HG02763 (cell line): ENCODE data around the gene WNT16.
"Not testable (repeated sequence)": the region's sequence is repeated elsewhere in the genome, so short reads cannot be mapped to it uniquely, and the experiment has no call there.

Experiments used
- ATAC-seq: cut with Tn5 transposase; IDR thresholded peaks from one replicate; pipeline ENCODE4 v1.9.1; 2021; ENCODE audit warnings: mild to moderate bottlenecking, moderate library complexity; ENCODE audit not compliant: unreplicated experiment

The WNT16 gene

DNA sequence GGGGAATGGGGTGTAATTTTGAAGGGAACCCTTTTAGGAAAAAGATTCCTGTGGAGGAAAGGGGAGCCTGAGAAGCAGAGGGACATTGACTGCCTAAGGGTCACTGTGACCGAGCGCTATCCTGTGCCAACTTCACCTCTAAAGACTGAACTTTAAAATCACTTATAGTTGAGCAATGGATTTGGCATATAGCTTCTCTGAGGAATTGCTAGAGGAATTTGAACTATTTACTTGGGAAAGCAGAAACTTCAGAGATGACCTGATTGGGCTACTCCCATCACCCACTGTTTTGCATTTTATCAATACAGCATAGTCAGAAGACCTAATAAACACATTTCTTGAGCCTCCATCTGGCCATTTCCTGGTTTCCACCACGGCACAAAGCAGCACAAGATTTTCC, 23.7 kb upstream of the WNT16 start:
- no peak for ATAC-seq

DNA sequence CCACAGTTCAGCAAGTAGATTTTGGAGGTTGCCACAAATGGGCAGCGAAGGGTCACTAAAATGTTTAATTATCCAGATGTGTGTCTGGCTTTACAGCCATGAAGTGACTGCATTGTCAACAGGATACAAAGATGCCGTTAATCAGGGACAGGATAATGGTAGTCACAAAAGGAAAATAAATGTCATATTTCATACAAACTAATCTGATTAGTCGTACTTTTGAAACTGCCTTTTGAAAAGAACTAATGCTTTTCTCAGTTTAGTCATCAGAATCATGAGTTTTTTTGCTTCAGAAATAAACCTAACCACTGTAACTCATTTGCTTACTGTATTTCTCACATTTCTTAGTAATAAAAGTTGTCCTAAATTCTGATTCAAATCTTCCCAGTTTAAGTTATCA, 22.2 kb upstream of the WNT16 start:
- ATAC-seq = no peak

DNA sequence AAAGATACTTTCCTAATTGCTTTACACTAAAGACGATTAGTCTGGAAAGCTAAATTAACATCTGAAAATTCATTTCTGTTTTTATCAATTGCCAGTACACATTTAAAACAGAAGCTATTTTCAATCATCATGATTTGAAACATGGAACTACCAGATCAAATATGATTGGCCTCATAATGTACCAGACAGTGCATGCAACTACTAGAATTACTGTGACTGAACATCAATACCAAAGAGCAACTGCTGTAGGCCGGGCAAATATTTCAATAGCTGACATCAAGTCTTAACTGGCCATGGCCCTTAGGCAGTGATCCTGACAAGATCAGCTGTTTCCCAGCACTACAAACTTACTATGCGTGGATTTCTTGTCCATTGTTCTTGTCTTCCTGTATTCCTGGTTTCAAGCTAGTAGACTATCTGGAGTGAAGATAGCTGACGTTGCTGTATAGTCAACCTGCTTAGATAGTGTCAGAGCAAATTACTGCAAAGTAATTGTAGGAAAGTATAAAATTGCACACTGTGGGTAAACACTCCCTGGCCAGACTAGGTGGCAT, 21.7 kb upstream of the WNT16 start:
- ATAC-seq = no peak

DNA sequence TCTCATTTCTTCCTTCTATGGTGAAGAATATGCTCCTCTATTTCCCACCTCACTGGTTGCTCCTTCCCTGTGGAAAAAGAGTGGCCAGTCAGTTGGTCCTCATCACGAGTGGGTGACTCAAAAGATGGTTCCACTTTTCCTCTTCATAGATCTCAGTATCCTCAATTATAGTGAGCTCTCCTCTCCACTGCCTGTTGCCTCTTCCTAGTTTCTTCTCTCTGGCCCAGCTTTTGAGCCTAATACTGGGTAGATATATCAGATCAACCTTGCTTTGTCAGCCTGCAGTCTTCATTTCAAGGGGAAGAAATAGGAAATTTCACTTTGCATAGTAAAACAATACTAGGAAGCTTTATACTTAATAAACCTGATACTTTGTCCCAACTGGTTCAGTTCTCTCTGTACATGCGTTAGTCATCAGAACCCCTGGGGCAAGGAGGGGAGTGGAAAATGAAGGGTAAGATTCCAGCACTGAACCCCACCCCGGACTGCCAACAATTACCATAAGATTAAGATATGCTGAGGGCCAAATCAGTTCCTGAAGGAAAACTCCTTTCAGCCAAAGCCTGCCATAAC, 15.5 kb upstream of the WNT16 start:
- ATAC-seq = no peak

DNA sequence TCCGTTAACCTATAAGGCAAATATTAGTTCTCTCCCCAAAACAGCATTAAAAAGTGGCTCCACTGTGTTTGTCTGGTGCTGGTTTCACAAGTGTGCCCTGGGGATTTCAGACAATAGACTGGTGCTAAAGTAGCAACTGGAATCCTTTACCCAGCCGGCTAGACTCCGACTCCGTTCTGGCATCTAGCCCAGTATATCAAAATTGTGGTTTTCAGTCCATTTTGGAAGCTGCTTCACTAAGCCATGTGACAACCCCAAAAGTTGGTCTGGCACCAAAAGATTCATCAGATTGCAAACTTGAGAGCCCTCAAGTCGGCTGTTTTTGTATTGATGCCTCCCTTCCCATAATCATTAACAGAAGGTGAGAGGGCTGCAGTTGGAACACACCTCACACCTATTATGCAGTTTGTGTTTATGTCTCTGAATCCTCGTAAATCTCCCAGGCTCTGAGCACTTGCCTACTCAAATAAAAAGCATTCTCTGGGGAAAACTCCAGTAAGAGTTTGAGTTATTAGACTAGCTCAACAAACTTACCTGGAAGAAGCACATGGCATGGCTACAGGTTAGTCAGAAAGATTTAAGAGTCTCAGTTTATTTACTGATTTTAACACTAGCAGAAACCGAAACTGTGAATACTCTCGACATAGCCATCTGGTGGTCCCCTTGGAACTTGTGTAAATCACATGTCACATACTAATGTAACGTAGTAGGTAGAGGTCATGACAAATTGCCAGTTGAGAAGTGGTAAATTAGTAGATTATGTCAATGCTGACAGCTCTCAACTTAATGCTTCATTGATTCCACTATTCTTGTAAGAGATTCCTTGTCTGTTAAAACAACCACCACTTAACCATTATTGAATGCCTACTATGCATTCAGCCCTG, 14.8 kb upstream of the WNT16 start:
- ATAC-seq = peak; percentile 86

DNA sequence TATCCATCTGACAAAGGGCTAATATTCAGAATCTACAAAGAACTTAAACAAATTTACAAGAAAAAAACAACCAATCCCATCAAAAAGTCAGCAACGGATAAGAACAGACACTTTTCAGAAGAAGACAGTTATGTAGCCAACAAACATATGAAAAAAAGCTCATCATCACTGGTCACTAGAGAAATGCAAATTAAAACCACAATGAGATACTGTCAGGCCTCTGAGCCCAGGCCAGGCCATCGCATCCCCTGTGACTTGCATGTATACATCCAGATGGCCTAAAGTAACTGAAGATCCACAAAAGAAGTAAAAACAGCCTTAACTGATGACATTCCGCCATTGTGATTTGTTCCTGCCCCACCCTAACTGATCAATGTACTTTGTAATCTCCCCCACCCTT, 13.6 kb upstream of the WNT16 start:
- ATAC-seq = not testable (repeated sequence)

DNA sequence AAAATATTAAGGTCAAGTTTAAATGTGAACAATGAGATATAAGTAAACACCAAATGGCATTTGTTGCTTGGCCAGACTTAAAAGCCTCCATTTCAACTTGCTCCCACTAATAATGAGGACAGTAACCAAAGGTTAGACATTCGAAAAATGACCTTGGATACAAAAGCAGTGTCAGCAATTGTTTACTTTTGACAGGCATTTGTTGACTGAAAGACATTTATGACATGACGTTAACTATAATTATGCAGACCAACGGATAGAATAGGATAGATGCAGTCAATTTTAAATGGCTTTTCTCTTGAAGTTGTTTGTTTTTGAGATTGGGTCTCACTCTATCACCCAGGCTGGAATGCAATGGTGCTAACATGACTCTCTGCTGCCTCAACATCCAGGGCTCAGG, 6.3 kb upstream of the WNT16 start:
- ATAC-seq = no peak

DNA sequence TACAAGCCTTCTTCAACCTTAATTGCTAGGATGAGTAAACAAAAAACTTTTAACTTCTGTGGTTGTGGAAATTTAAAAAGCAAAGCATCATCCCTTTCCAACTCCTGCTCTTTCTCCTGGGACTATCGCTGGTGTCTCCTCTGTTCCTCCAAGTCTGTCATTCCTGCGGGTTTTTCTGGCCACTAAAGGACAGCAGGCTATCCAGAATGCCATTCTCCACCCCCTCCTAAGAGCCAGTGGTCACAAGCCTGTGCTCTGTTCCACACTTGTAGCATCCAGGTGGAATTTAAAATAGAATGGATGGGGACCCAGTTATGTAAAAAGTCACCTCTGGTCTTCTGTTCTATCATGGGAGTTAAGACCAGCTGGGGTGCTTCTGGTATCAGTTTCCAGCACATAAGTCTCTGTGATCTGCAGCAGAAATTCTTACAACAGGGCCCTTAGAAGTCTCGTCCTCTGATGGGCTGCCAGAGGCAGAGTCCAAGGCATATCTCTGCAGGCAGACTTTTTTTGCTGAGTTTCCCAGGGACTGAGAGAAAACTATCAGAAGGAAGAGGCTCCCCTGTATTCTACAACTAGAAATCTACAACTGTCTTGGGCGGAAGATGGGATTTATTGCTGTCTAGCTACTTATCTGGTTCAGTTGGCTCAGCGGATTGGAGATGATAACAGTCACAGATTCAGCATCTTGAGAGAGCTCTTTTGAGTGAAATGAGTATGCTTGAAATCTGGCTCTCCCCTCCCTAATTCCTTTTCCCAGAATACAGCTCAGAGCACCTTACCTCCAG, 5.1 kb upstream of the WNT16 start:
- no peak for ATAC-seq

DNA sequence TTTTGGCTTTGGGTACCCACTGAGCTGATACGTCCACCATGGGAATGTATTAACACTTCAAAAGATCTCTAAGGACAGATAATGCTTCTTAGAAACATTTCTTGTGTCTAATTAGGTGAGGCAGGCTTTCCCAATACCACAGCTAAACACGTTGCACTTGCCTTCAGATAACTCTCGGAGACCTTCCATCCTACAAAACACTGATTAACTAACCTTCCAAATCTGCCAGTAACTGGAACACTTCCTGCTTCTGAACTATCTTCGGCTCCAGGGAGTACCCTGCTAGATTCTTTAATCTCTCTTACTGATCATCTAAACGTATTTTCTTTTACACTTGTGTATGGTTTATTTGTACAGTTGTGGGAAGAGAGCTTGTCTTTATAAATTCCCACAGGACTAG, 1.1 kb upstream of the WNT16 start:
- ATAC-seq = no peak

DNA sequence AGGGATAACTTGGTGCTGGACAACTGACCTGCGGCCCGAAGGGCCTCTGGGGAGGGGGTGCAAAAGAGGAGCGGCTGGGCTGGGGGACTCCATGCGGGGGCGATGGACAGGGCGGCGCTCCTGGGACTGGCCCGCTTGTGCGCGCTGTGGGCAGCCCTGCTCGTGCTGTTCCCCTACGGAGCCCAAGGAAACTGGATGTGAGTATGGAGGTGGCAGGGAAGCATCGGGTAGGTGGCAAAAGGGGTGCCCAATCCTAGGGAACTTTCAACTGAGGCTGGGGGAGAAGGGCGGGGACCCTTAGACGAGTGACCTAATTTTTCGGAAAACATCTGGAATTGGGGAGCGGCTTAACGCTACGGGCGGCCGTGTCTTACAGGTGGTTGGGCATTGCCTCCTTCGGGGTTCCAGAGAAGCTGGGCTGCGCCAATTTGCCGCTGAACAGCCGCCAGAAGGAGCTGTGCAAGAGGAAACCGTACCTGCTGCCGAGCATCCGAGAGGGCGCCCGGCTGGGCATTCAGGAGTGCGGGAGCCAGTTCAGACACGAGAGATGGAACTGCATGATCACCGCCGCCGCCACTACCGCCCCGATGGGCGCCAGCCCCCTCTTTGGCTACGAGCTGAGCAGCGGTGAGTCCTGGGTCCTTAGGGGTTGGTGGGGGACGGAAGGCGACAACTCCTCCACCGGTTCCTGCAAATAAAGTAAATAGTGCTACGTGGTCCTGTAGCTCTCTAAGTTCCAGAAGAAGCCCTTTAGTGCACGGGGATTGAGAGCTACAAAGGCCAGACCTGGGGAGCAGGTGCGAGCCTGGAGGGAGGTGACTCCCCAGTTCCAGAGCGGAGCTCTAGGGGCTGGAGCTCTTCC, 622 bp downstream of the WNT16 start:
- peak; percentile 48 for ATAC-seq

DNA sequence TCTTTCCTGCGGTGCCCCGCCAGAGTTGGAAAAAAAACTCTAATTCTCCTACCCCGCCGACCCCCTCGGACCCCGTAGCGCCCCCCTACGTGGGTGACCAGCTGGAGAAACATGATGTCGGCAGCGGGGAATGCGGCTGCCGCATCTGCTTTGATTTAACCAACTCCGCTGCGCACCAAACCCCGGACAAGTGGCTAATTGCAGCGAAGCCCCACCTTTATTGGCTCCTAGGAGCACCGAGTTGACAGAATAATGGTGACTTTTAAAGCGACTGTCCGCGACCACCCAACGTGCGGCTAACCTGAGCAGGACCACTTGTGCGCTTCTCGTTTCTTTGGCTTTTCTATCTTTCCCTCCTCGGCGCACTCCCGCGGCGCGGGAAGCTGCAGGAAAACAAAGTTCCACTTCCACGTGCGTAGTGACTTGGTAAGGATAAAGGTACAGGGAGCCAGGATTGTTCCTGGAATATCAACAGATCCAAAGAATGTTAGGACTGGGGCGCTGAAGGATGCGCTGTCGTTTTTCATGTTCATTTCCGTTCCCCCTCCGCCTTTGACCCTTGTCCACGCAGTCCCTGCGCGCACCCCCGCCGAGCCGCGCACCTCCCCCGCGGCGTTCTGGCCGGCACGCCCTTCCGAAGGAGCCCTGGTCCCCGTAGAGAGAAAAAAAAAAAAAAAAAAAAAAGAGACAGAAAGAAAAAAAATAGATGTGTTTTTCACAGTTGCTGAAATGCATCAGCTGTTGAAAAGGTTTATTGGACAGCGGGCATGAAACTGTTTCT, 1.4 kb downstream of the WNT16 start:
- ATAC-seq = no peak

DNA sequence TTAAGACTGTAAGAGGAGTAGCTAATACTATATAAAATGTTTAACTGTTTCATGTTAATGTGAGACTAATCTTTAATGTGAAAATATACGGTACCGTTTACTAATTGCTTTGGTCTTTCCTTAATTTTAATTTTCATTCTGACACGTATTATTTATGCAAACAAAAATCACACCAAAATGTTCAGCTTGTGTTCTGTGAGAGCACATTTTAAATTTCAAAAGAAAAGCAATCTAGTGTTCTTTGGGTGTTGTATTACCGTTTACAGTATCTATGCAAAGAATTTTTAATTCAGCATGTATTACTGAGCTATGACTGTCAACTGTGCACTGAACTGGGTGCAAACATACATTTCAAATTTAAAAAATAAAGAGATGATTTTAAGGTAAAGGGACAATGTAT, 2.2 kb downstream of the WNT16 start:
- ATAC-seq = no peak

DNA sequence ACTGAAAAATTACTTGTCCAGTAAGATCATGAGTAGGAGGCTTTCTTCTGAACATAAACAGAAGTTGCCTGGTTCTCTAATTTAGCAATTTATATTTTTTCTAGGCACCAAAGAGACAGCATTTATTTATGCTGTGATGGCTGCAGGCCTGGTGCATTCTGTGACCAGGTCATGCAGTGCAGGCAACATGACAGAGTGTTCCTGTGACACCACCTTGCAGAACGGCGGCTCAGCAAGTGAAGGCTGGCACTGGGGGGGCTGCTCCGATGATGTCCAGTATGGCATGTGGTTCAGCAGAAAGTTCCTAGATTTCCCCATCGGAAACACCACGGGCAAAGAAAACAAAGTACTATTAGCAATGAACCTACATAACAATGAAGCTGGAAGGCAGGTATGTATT, 2.8 kb downstream of the WNT16 start:
- ATAC-seq = no peak

DNA sequence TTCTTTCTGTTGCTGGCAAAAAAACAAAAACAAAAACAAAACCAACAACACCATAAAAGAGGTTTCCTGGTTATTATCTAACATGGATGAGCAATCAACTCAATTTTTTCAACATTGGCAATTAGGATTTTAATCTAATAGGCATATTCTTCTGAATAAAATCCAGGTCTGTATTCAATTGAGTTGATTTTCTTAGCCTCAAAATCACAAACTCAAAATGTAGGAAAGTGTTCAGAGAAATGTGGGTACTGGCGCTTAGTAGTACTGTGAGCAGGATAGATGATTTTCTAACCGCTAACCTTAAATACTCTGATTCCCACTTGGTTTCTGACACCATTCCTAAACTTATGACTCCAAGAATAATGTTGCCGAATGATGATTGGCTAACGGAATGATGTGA, 5.6 kb downstream of the WNT16 start:
- no peak for ATAC-seq

DNA sequence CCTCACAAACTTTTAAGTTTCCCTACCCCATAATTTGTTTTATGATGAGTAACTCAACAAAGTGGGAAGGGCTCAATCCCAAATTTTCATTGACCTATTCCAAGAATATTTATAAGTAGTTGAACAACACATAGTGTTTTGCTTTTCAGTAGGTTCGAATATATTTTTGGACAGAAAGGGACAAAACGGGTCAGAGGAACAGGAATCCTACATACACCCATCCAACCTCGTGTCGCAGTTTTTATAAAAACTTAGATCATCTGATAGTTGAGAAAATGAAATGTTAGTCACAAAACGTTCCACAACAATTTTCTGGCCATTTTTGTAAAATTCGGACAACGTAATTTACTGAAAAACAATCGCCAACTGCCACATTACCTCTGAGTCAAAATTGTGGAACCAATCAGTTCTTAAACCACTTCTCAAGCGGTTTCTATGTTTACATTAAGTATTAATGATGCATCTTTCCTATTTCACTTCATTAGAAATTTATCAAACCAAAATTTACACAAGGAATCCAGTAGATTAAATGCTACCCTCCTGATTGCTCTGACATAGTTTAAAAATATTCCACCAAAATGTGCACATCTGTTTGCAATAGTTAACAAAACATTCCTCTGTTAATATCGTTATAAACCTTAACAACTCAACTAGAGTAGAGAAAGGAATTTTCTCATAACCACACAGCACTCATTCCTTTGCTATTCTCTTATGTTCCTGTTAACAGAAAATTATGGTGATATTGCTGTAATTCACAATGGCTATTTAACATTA, 6.3 kb downstream of the WNT16 start:
- ATAC-seq = no peak

DNA sequence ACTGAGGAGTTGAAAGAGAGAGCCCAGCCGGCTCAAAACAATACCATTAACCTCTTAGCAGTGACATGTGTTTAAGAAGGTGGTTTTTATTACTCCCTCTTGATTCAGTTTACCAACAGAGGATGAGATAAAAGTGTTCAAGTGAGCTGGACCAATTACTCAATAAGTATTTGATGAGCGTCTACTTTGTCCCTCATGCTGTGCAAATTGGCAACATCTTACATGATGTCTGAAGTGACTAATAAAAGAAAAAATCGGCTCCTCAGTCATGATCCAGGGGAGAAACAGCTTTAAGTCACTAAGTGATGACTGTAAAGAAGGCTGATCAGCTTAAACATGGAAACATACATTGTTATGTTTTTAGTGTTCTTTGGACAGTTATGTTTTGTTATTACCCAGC, 7.8 kb downstream of the WNT16 start:
- ATAC-seq = no peak

DNA sequence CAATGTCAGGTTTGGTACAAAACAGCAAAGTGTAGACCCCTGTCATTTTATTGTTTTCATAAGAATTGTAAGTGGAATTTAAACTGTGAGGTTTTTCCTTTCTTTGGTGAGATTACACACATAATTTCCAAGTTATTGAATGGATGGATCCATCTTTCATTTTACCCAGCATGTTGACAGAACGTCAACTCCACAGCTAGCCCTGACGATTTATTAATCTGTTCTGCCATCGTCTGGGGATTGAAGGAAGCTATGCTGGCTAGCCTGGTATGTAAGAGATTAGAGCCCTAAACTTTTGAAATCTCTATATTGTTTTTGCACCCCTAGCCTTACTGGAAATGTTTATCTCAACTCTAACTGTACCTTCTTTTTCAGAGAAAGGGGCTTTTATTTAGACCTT, 8.6 kb downstream of the WNT16 start:
- ATAC-seq = no peak

DNA sequence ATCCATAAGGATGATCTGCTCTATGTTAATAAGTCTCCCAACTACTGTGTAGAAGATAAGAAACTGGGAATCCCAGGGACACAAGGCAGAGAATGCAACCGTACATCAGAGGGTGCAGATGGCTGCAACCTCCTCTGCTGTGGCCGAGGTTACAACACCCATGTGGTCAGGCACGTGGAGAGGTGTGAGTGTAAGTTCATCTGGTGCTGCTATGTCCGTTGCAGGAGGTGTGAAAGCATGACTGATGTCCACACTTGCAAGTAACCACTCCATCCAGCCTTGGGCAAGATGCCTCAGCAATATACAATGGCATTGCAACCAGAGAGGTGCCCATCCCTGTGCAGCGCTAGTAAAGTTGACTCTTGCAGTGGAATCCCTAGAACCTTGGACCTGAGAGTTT, 10.3 kb downstream of the WNT16 start:
- ATAC-seq = no peak

DNA sequence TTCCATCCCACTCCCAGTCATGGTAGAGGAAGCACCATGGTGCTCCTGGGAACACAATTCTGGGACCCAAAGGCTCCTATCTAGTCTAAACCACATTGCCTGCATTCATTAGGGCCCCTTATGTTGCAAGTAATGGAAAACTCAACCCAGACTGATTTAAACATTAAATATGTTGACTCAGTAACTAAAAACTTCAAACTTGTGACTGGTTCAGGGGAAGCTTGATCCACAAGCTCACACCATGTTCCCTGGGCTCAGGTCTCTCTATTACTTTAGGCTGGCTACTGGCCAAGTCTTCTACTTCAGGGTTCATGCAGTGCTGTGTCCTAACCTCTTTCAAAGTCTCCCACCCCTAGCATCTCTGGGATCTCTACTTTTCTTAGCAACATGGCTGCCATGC, 13.1 kb downstream of the WNT16 start:
- ATAC-seq = no peak
